GM15510 (cell line): ENCODE measurements around the gene GNAL.

Source experiments
- POLR2A ChIP-seq: IDR thresholded peaks from 3 replicates; pipeline ENCODE4 v1.6.1; 2011; ENCODE audit warnings: borderline replicate concordance; ENCODE audit not compliant: insufficient read length; ENCODE audit errors: extremely low read depth

Gene GNAL

DNA sequence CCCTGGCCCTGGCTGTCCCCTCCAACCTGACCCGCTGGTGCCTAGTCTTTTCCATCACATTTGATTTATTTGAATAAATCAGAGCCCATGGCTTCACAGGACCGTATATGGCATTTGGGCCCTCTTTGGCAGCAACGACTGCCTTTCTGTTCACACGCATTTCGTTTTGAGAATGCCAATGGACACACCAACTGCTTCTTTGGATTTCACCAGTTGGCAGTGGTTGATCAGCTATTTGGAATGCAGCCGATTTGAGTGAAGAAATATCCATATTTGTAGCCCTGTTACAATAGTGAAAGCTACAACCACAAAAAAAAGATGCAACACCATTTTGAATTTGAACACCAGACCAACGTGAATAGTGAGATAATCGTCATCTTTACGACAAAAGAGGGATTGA, 56.5 kb downstream of the GNAL start:
- no peak for TF ChIP-seq POLR2A

DNA sequence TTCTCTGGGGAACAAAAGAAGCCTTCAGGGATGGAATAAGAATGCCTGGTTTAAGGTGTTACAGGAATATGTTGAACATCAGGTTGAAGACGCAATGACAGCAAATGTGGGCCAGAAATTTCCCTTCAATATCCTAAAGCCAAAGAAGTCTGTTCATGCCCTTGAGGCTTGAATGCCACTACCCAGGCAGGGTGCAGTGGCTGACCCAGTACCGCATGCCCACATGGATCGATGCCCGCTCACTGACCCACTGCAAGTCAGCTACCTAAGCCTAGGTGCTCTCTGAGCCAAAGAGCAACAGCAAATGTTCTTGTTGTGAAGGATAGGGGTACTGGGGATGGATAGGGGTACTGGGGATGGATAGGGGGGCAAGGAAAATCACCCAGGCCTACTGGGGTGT, 58.2 kb downstream of the GNAL start:
- TF ChIP-seq POLR2A: no peak

DNA sequence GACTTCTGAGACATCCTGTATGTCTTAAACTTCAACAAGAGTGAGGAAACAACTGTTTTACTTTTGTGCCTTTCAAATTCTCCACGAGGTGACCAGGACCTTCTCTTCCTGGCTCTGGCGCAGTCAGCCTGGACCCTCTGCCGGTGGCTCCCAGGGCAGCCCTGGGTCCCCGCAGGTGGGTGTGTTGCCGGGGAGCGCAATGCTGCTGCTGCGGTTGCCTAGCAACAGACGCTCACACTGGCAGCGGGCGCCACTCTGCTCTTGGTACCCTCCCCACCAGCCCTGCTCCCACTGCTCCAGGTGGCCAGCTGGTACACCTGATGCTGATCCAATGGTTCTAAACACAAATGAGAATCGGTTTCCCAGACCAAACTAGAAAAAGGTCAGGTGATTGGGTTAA, 58.7 kb downstream of the GNAL start:
- no peak for TF ChIP-seq POLR2A

DNA sequence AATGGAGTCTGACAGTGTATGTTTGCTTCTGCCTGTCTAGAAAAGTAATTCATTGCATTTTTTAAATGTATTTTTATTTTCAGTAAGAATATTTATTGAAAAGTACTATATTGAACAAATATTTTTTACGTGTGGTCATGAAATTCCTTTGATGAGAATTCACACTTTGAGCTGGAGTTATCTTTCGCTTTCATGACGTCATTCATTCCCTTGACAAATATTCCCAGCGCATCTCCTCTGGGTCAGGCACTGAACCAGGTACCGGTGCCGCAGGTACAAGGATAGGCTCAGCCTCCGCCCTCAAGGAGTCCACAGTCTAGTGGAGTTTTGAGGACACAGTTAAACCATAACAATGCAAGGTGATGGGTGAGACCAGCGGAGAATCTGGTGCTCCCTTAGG, 60.2 kb downstream of the GNAL start:
- no peak for TF ChIP-seq POLR2A

DNA sequence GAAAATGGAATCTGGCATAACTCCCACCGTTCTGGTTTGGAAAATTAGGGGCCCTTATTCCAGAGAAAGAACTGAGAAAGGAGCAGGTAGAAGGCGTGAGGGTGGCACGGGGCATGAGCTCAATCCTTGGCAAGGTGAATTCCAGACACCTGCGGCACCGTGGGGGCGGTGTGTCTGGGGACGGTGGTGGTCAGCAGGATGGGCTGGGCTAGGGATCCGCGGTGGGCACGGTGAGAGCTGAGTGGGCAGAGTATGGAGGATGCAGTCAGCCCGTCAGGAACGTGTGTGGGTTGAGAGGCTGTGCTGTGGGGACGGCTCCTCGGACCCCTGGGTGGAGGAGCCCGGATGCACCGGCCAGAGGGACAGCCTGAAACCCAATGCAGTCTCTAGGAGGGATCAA, 61.1 kb downstream of the GNAL start:
- TF ChIP-seq POLR2A: no peak

DNA sequence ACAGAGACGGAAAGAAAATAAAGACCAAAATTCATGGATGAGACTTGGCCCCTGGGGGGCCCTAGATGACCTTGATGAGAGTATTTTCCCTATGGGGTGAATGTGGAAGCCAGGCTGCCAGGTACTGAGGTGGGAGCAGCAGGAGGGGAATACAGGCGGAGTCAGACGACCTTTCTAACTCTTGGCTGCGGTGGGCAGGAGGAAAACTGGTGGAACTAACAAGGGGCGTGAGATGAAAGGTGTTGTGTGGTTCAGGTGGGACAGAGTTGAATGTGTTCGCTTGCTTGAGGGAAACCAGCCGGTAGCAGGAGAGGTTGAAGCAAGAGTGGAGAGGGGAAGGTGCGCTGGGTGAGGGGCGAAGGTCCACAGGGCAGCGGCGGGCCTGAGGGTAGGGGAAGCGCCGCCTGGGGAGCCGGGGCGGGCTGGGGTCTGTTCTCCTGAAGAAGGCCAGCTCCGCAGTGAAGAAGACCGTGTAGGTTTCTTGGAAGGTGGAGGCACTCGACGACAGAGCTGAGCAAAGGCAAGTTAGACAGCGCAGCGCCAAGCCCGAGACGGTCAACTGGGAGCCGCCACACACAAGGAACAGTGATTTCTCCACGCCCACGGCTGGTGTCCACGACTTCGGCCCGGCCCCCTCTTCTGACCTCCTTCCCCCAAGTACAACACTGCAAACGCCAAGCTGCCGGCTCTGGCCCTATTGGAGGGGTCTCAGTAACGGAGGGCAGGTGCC, 61.7 kb downstream of the GNAL start:
- no peak for TF ChIP-seq POLR2A

DNA sequence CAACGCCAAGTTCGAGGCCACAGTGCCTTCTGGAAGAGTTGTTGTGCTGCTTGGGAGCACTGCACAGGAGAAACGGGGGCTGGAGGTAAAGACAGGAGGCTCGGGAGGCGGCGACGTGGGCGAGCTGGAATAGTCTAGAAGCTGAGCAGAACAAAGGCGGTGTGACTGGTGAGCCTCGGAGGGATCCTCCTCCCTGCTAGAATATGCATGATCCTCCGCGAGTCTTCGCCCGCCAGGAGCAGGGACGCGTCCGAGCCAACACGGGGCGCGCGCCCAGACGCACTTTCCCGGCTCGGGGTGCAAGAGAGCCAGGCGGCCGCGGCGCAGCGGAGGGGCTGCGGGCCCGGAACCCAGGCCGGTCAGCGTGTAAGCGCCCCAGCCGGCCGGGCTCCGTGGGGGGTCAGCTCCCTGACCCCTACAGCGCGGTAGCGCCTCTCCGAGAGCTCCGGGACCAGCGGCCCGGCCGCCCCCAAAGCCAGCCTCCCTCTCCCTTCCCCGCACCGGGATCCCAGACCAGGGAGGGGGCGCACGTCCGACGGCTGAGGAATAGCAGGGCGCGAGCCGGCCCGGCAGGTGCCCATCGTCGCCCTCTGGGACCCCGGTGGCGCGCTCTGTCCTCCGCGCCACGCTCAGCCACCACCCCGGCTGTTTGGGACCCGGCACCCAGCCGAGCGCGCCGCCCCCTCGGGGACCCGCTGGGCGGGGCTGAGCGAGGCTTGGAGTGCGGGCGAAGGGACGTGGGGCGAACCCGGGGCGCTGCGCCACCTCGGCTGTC, 62.5 kb downstream of the GNAL start:
- no peak for TF ChIP-seq POLR2A

DNA sequence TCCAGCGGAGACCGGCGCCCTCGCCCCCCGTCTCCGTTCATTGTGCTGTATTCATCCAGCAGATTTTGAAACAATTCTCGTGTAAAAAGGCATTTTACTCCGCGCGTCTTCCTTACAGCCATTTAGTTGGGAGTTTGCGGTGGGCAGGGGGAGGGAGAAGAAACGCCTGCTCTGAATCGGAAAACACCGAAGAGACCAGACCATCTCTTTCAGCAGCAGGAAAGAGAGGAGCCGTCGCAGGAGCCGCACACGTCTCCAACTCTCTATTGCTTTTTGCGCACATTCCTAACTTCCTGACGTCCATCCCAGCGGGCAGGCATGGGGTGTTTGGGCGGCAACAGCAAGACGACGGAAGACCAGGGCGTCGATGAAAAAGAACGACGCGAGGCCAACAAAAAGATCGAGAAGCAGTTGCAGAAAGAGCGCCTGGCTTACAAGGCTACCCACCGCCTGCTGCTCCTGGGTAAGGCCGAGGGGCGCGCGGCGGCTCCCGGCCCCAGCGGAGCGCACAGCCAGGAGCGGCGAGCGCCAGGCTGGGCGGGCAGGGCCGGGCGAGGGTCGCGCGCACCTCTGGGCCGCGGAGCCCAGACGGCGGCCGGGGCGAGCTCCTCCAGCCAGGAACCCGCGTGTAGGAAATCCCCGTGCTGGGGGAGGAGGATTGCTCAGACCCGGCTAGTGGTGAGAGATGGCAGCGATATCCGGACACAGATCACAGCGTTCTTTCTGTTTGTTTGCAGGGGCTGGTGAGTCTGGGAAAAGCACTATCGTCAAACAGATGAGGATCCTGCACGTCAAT, 63.2 kb downstream of the GNAL start:
- no peak for TF ChIP-seq POLR2A

DNA sequence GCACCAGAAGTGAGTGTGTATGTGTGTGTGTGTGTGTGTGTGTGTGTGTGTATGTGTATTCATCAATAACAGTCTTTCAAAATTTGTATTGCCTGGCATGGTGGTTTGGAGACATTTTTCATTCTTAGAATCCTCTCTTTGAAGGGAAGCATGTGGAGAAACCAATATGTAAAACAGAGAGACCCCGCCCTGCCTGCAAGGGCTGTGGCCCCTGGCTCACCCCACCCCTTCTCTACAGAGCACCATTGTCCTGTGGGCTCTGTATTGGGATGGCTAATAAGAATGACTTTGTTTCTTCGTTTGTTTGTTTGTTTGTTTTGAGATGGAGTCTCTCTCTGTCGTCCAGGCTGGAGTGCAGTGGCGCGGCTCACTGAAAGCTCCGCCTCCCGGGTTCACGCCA, 65.9 kb downstream of the GNAL start:
- no peak for TF ChIP-seq POLR2A

DNA sequence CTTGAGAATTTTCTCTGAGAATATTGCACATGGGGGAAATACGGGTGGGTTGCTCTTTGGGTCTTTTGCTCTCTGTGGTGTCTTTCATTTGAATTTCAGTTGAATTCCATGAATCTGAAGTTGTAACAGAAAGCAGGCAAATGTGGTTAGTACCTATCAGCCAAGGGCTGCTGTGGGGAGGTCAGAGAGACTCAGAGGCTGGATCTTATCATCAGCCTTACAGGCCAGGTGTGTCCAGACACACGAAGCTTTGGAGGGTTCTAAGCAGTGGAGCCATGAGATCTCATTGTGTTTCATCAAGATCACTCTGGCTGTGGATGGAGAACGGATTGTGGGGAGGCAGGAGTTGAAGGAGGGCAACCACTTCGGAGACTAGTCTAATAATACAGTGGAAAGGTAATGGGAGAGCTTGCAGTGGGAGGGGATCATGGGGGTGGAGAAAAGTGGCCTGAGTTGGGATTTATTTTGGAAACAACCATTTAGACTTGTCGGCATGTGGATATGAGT, 68.1 kb downstream of the GNAL start:
- no peak for TF ChIP-seq POLR2A

DNA sequence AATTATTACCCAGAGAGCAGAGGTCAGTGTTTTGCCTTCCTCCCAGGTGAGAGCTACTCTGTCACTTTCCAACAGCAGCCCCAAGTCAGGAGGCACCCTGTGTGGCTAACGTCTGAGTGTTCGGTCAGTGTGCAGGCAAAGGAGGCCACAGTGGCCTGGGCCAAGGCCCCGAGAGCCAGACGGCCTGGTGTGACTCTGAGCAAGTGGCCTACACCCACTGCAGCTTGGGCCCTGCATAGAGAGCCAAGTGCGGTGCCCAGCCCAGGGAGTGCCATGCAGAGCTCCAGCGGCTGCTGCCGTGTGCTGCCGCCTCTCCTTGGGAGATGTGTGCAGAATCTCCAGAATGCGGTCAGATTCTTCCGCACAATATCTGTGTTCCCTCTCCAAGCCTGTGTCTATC, 70.4 kb downstream of the GNAL start:
- no peak for TF ChIP-seq POLR2A

DNA sequence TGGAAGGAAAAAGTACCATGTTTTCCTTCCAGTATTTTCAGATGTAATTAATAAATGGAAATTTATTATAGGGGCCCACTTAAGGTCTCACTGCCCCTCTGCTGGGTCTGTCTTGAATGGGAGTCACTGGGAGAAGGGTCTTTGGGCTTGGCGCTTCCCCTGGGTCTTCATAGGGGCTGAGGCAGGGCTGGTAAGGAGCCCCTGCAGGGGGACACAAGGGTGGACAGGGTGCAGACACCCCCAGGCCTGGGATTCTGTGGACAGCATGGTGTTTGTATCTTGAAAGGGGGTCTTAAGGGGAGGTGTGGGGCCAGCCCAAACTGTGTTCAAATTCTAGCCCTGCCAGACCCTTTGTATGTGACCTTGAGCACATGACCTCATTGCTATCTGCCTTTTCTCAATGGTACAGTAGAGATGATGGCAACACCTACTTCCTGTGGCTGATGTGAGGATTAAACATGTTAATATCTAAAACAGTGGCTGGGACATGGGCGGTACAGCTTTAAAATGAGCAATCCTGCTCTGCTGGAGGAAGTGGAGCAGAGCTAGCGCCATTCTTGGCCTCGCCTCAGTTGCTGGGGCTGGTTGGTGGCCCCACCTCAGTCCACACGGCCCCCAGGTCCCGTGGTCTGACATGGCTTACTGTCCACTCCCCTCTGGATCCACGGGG, 71.6 kb downstream of the GNAL start:
- TF ChIP-seq POLR2A: no peak

DNA sequence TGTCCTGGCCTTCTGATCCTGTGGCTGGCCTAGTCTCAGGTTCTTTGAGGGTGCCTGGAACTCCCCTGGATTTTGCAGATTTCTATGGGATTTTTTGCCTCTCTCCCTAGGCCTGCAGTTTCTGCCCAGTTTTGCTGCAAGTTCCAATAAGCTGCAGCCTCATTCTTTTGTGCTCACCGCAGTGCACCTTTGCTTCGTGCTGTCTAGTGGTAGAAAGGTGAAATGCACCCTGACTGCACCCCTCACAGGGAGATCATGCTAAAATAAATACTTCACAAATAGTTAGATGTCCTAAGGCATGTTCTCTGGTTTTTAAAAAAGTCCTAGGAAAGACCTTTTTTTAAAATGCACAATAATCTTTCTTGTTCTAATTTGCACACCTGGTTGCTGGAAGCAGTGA, 72.5 kb downstream of the GNAL start:
- no peak for TF ChIP-seq POLR2A

DNA sequence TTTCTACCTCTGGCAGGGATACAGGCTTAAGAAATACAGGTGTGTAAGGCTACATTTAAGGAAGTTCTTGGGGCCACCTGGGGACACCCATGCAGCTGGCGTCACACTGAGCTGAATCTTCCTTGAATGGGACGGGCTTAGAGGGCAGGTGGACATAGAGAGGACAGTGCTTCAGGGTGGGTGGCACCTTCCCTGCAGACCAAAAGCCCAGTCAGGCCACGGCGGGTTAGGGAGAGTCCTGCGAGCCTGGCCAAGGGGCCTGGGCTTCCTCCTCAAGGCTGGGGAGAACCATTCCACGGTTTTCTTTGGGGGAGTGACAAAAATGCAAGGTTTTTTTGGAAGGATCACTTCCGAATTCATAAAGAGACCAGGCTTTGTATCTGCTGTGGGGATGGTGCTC, 73.4 kb downstream of the GNAL start:
- TF ChIP-seq POLR2A: no peak

DNA sequence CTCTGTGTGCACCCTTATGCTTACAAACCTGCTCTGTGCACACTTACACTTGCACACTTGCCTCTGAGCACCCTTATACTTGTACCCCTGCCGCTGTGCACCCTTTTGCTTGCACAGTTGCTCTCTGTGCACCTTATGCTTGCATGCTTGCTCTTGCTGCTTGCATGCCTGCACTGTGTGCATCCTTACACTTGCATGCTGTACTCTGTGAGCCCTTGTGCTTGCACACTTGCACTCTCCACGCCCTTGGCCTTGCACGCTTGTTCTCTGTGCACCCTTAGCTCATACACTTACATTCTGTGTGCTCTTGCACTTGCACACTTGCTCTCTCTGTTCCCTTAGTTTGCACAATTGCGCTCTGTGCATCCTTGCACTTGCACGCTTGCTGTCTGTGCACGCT, 78.3 kb downstream of the GNAL start:
- no peak for TF ChIP-seq POLR2A
